Measurements from ENCODE around the gene OR10D3. TPM values are rescaled to one million over a fixed set of nuclear protein-coding genes. Genes with fewer than 3 reads are reported as not detected.

Gene OR10D3
- total RNA-seq, 6 experiments from 2014 or later: not detected

GRCh38 chr11:124176925-124177715, 6.0 kb upstream of the OR10D3 start:
- DNase-seq: no peak
- H3K4me3 Mint-ChIP-seq: no peak overlapping the region
- no peaks in the 10 kb centered on the region for H3K27me3 Mint-ChIP-seq (ENCODE audit: insufficient read depth)
- no peak for TF ChIP-seq CTCF (IDR thresholded peaks at IDR 0.05)
- H3K36me3 Mint-ChIP-seq (ENCODE audit: low read depth): no peaks in the 10 kb centered on the region
- no peak overlapping the region for H3K27ac Mint-ChIP-seq
- H3K4me1 Mint-ChIP-seq (ENCODE audit: low read depth): no peaks in the 10 kb centered on the region
- no peaks in the 10 kb centered on the region; the same call in 1 of the 2 replicates for H3K9me3 Mint-ChIP-seq

GRCh38 chr11:124179310-124179709, 3.8 kb upstream of the OR10D3 start:
- no peak overlapping the region for H3K27ac Mint-ChIP-seq

GRCh38 chr11:124190298-124191139, 7.4 kb downstream of the OR10D3 start:
- TF ChIP-seq CTCF (IDR thresholded peaks at IDR 0.05): no peak
- peaks cover 2% of the 10 kb centered on the region; the same call in 1 of the 2 replicates for H3K27me3 Mint-ChIP-seq (ENCODE audit: insufficient read depth)

More at GRCh38 chr11:124179310-124179709, 3.8 kb upstream of the OR10D3 start:
- no peak for TF ChIP-seq CTCF (IDR thresholded peaks at IDR 0.05)
- DNase-seq: no peak
- Mint-ChIP-seq H3K36me3 (ENCODE audit: low read depth) (no peaks in the 10 kb centered on the region), H3K9me3 (no peaks in the 10 kb centered on the region; the same call in 1 of the 2 replicates), H3K27me3 (ENCODE audit: insufficient read depth) (no peaks in the 10 kb centered on the region), H3K4me1 (ENCODE audit: low read depth) (no peaks in the 10 kb centered on the region), H3K4me3 (no peak overlapping the region)

GRCh38 chr11:124193221-124194010, 10.3 kb downstream of the OR10D3 start:
- no peak for DNase-seq
- no peaks in the 10 kb centered on the region for H3K36me3 Mint-ChIP-seq (ENCODE audit: low read depth)
- peaks cover 2% of the 10 kb centered on the region; the same call in 1 of the 2 replicates for H3K27me3 Mint-ChIP-seq (ENCODE audit: insufficient read depth)
- H3K27ac Mint-ChIP-seq: no peak overlapping the region
- TF ChIP-seq CTCF (IDR thresholded peaks at IDR 0.05): no peak
- no peaks in the 10 kb centered on the region for H3K4me1 Mint-ChIP-seq (ENCODE audit: low read depth)
- no peak overlapping the region for H3K4me3 Mint-ChIP-seq
- peaks cover 8% of the 10 kb centered on the region for H3K9me3 Mint-ChIP-seq

More at GRCh38 chr11:124190298-124191139, 7.4 kb downstream of the OR10D3 start:
- no peak for DNase-seq
- no peaks in the 10 kb centered on the region for H3K36me3 Mint-ChIP-seq (ENCODE audit: low read depth)
- no peaks in the 10 kb centered on the region for H3K4me1 Mint-ChIP-seq (ENCODE audit: low read depth)
- no peak overlapping the region for H3K27ac Mint-ChIP-seq
- H3K4me3 Mint-ChIP-seq: no peak overlapping the region
- peaks cover 14% of the 10 kb centered on the region for H3K9me3 Mint-ChIP-seq
